Erythroblast (primary cell): ENCODE data around the gene PPP1R8.

ENCODE experiments used
- DNase-seq, 2 experiments: peaks; one replicate each; lab custom pipeline; 2025; lab: John Stamatoyannopoulos, UW
- GATA1 ChIP-seq: IDR thresholded peaks from 2 replicates; pipeline ENCODE4 v1.6.1; 2011; ENCODE audit warnings: low read depth, mild to moderate bottlenecking, control low read depth, low read length, moderate library complexity
- POLR2A ChIP-seq: IDR thresholded peaks from 2 replicates; pipeline ENCODE4 v1.6.1; 2011; ENCODE audit warnings: mild to moderate bottlenecking, low read length

PPP1R8 gene

DNA sequence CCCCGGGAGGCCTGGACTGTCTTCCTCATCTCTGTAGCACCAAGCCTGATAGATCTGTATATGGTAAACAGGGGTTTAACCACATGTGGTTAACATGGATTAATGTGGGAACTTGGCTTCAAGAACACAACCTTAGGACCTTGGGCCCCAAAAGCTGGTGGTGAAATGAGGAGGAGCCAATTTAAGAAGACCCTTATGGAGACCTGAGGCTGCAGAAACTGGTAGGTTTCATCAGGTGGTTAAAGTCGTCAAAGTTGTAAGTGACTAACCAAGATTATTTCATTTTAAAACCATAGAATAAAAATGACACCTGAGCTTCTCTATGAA lies 55.7 kb downstream of the PPP1R8 start:
- no peak for DNase-seq
- TF ChIP-seq POLR2A (no peak), GATA1 (no peak)

DNA sequence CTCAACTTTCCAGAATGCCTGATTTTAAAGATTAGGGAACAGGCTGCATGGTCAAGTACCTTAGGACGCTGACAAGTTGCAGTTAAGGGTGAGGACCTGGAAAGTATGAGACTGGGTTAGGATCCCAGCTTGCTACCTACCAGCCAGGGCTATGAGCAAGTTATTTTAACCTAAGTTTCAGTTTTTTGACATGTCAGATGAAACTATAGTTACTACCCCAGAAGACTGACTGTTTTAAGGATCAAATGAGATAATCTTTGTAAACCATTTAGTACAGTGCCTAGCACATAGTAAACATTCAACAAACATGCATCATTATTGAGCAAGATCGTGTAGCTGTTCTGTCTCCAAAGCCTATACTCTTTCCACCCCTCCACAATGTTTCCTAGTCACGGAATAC lies 56.2 kb downstream of the PPP1R8 start:
- TF ChIP-seq POLR2A (no peak), GATA1 (no peak)
- no peak for DNase-seq

DNA sequence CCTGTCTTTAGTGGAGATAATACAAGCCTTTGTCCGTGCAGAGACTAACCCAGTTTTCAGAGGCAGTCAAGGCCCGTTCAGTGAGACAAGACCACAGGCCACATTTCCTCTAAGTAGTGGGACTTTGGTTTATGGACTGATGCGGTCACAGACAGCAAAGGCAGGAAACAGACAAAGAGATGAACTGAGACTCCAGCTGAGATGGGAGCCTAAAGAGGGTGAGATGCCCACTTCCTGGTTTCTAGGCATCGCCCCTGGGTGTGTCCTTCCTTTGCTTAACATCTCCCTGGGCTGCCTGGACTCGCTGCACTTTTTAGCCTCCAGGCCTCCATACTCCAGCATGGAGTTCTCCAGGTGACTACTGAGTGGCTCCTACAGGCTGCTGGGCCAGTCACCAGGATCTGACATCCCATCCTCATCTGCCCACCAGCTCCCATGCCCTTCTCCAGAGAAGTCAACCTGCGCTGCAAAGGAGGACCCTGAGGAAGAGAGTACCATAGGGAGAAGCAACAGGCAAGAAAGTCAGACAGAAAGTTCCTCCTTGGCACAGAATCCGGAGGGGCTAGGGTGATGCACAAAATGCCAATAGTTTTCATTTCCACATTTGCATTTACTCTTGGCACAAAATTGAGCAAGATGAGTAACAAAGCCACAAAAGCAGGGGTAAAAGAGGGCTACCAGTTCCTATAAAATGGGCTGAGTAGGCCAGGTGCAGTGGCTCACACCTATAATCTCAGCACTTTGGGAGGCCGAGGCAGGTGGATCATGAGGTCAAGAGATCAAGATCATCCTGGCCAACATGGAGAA lies 56.8 kb downstream of the PPP1R8 start:
- no peak for DNase-seq

DNA sequence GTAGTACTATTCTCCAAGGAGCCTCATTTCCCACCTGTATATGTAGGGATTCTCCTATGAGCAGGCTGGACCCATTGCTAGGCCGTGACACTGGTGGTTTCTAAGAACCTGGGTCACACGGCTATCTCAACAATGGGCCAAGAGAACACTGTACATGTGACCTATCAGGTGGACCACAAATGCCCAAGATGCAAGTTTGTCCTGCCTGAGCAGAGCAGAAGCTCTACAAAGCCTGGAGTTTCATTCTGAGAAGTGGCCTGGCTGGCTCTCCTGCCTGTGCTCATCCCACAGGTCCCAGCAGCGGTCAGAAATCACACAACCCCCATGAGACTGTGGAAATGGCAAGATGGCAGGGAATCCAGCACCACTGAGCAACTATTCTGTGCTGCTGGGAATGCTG lies 58.9 kb downstream of the PPP1R8 start:
- no peak for DNase-seq
- no peak for TF ChIP-seq GATA1
- peak; percentile 25 for TF ChIP-seq POLR2A

More for the DNA sequence above, 56.8 kb downstream of the PPP1R8 start:
- TF ChIP-seq POLR2A (no peak), GATA1 (no peak)

DNA sequence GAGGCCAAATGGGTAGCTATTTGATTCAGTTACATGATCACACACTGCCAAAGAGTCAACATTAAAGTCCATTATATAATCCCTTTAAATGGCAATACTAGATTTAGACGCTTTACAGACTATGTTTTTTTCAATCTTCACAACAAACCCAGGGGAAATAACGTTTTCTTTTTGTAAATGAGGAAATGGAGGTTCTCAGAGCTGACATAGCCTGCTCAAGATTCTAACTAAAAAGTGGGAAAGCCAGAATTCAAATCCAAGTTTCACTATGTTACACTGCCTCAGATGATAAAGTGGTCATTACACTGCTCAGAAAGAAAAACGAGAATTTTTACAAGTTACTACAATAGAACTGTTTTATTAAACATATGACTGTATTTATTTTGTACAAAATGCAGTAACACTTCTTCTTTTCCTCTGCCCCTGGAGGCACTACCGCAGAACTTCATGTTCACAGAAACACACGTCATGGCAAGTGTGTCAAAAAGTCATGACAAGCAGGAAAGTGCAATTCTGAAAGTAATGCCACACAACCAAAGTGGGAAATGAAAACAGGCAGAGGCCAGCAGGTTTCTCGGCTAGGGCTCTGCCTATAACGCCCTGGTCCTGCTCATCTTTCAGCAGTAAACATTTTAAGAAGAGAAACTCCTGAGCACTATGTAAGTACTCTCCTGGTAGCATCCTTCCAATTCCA lies 60.8 kb downstream of the PPP1R8 start:
- peak in 1 of 2 experiments; percentile 15 for DNase-seq

DNA sequence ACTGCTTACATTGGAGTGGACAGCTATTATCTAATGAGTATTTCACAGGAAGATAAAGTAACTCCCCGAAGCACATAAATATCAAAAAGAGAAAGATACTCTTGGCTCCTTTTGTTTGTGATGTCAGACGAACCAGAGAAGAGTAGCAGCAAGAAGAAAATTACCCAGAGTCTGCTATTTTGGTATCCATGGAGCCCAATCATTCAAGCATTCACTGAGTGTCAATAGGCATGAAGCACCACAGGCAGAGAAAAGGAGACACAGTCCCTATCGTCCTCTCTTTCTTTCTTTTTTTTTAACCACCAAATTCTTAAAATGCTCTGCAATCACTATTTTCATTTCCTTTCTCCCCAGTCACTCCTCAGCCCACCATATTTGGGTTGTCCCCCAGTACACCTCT lies 63.9 kb downstream of the PPP1R8 start:
- no peak for DNase-seq
- no peak for TF ChIP-seq GATA1
- TF ChIP-seq POLR2A, result no peak

More for the DNA sequence above, 60.8 kb downstream of the PPP1R8 start:
- no peak for TF ChIP-seq POLR2A
- no peak for TF ChIP-seq GATA1
